Mesenteric fat pad (tissue), 1 donor: ENCODE results near the gene WDFY3. TPM values are rescaled to one million over a fixed set of nuclear protein-coding genes. Genes with fewer than 3 reads are reported as not detected.
"Not testable (repeated sequence)": the region's sequence is repeated elsewhere in the genome, so short reads cannot be mapped to it uniquely, and the experiment has no call there.

Experiments used
- DNase-seq: peaks from one replicate; pipeline ENCODE4 v3.0.0-alpha.2; 2020; ENCODE audit warnings: low spot score
- total RNA-seq: library from RNA; stranded (reverse); fragmentation: NEBNext Ultra II Directional; extraction: Animal tissue kit (Norgen Biotek cat#: 25700); gene quantifications from one replicate; pipeline ENCODE4 v1.2.1, GENCODE V29; 2021
- donor health status: DM: yes; HTN: yes; CAD: no.

WDFY3 gene
- total RNA-seq, 1 donor from 2014 or later = 124 TPM

GRCh38 chr4:84681486-84682274, 284.8 kb downstream of the WDFY3 start:
- no peak for DNase-seq

- DNase-seq = no peak
These were observed 285.5 kb downstream of the WDFY3 start for GRCh38 chr4:84680956-84681355.

- no peak for DNase-seq
These were observed 287.3 kb downstream of the WDFY3 start for GRCh38 chr4:84678976-84679744.

- DNase-seq = no peak
These were observed 288.5 kb downstream of the WDFY3 start for GRCh38 chr4:84677995-84678394.

- DNase-seq = no peak
These were observed 289.4 kb downstream of the WDFY3 start for GRCh38 chr4:84677093-84677492.

- no peak for DNase-seq
These were observed 292.8 kb downstream of the WDFY3 start for GRCh38 chr4:84673475-84674240.

- no peak for DNase-seq
These were observed 294.3 kb downstream of the WDFY3 start for GRCh38 chr4:84672177-84672576.

GRCh38 chr4:84669201-84669600, 297.3 kb downstream of the WDFY3 start:
- no peak for DNase-seq

- no peak for DNase-seq
These were observed 300.1 kb downstream of the WDFY3 start for GRCh38 chr4:84666439-84666838.

GRCh38 chr4:84664767-84665166, 301.7 kb downstream of the WDFY3 start:
- not testable (repeated sequence) for DNase-seq

- no peak for DNase-seq
These were observed 305.1 kb downstream of the WDFY3 start for GRCh38 chr4:84661191-84661939.

- DNase-seq = no peak
These were observed 305.9 kb downstream of the WDFY3 start for GRCh38 chr4:84660606-84661005.

GRCh38 chr4:84652478-84652877, 314.0 kb downstream of the WDFY3 start:
- DNase-seq = no peak

- no peak for DNase-seq
These were observed 315.0 kb downstream of the WDFY3 start for GRCh38 chr4:84651499-84651898.

GRCh38 chr4:84648863-84649647, 317.4 kb downstream of the WDFY3 start:
- DNase-seq = no peak

- no peak for DNase-seq
These were observed 318.3 kb downstream of the WDFY3 start for GRCh38 chr4:84648178-84648577.

- DNase-seq = no peak
These were observed 319.1 kb downstream of the WDFY3 start for GRCh38 chr4:84647312-84647884.

- no peak for DNase-seq
These were observed 322.4 kb downstream of the WDFY3 start for GRCh38 chr4:84644087-84644486.

- DNase-seq = no peak
These were observed 327.3 kb downstream of the WDFY3 start for GRCh38 chr4:84639145-84639544.

GRCh38 chr4:84638092-84638491, 328.4 kb downstream of the WDFY3 start:
- DNase-seq = no peak
